MCF 10A (cell line): Measurements from ENCODE around the gene WDR48. TPM values are rescaled to one million over a fixed set of nuclear protein-coding genes. Genes with fewer than 3 reads are reported as not detected.

ENCODE experiments used
- BruUV-seq: library from RNA; stranded (reverse); fragments of 400-500 nt; replicated peaks from 2 replicates; lab custom pipeline; 2021; lab: Mats Ljungman, UMichigan
- CTCF ChIA-PET: fragments of 300-600 bp; sonication (Branson Sonifier 250); formaldehyde crosslinking; extraction: SDS; loops from one replicate; lab custom pipeline; 2021; ENCODE audit warnings: antibody characterized with exemption, inconsistent platforms; lab: Yijun Ruan, JAX
- POLR2A ChIA-PET: fragments of 300-600, 350-650 bp; sonication (Branson Sonifier 250); formaldehyde crosslinking; extraction: SDS; loops from one replicate; lab custom pipeline; 2020; ENCODE audit warnings: antibody characterized with exemption, inconsistent platforms; lab: Yijun Ruan, JAX
- DNase-seq: peaks from one replicate; pipeline ENCODE4 v3.0.0-alpha.2; 2018; ENCODE audit not compliant: unreplicated experiment
- H3K27ac Mint-ChIP-seq: one replicate; pipeline ENCODE4 v1.8.0; 2022; ENCODE audit warnings: mild to moderate bottlenecking, low read depth, mixed read lengths; ENCODE audit not compliant: unreplicated experiment
- H3K27me3 Mint-ChIP-seq: one replicate; pipeline ENCODE4 v1.8.0; 2022; ENCODE audit warnings: mixed read lengths; ENCODE audit not compliant: insufficient read depth, unreplicated experiment
- H3K36me3 Mint-ChIP-seq: one replicate; pipeline ENCODE4 v1.8.0; 2022; ENCODE audit warnings: mild to moderate bottlenecking, moderate library complexity, mixed read lengths; ENCODE audit not compliant: insufficient read depth, unreplicated experiment
- H3K4me1 Mint-ChIP-seq: one replicate; pipeline ENCODE4 v1.8.0; 2022; ENCODE audit warnings: mixed read lengths; ENCODE audit not compliant: insufficient read depth, unreplicated experiment
- H3K4me3 Mint-ChIP-seq: one replicate; pipeline ENCODE4 v1.8.0; 2022; ENCODE audit warnings: mild to moderate bottlenecking, moderate library complexity, mixed read lengths; ENCODE audit not compliant: unreplicated experiment
- H3K9me3 Mint-ChIP-seq: one replicate; pipeline ENCODE4 v1.8.0; 2022; ENCODE audit warnings: mixed read lengths; ENCODE audit not compliant: unreplicated experiment
- intact Hi-C: fragments of 100-400 bp; cut with micrococcal nuclease; formaldehyde crosslinking; loops from 2 replicates; pipeline ENCODE4 v1.14.1; 2022
- total RNA-seq: library from RNA; stranded (reverse); gene quantifications from 2 replicates; pipeline ENCODE4 v1.2.3, GENCODE V29; 2022
- TF ChIP-seq, protein P1 (sequence below): fragments of 200-600 bp; IDR thresholded peaks from one replicate; pipeline ENCODE4 v1.8.0; 2022; ENCODE audit warnings: antibody characterized with exemption, mild to moderate bottlenecking; ENCODE audit not compliant: unreplicated experiment

The WDR48 gene
- total RNA-seq, 1 experiment from 2014 or later = 26.0 TPM

DNA sequence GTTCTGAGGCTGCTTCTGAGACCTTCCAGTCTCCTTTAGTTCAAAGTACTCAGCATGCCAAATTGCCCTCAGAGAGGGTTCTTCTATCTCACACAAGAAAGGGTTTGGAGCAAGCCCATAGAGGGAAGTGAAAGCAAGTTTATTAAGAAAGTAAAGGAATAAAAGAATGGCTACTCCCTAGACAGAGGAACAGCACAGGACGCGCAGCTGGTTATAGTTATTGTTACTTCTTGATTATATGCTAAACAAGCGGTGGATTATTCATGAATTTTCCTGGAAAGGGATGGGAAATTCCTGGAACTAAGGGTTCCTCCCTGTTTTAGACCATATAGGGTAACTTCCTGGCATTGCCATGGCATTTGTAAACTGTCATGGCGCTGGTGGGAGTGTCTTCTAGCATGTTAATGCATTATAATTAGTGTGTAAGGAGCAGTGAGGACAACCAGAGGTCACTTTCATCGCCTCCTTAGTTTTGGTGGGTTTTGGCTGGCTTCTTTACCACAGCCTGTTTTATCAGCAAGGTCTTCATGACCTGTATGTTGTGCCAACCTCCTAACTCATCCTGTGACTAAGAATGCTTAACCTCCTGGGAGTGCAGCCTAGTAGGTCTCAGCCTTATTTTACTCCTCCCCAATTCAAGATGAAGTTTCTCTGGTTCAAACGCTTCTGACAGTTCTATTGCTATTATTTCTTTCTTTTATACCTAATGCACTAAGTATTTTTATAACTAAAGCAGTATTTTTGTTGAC, 26.4 kb upstream of the WDR48 start:
- H3K4me3 Mint-ChIP-seq = no peak overlapping the region
- H3K36me3 Mint-ChIP-seq = no peaks in the 10 kb centered on the region
- no TSS peak for BruUV-seq
- no peak for DNase-seq
- TF ChIP-seq, protein P1, sequence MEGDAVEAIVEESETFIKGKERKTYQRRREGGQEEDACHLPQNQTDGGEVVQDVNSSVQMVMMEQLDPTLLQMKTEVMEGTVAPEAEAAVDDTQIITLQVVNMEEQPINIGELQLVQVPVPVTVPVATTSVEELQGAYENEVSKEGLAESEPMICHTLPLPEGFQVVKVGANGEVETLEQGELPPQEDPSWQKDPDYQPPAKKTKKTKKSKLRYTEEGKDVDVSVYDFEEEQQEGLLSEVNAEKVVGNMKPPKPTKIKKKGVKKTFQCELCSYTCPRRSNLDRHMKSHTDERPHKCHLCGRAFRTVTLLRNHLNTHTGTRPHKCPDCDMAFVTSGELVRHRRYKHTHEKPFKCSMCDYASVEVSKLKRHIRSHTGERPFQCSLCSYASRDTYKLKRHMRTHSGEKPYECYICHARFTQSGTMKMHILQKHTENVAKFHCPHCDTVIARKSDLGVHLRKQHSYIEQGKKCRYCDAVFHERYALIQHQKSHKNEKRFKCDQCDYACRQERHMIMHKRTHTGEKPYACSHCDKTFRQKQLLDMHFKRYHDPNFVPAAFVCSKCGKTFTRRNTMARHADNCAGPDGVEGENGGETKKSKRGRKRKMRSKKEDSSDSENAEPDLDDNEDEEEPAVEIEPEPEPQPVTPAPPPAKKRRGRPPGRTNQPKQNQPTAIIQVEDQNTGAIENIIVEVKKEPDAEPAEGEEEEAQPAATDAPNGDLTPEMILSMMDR = no peak
- peaks cover 43% of the 10 kb centered on the region for H3K27me3 Mint-ChIP-seq
- H3K27ac Mint-ChIP-seq = no peak overlapping the region
- H3K9me3 Mint-ChIP-seq = no peaks in the 10 kb centered on the region
- intact Hi-C loops = no loop called here
- ChIA-PET POLR2A (no interaction called here), CTCF (interaction anchor here (1.1 to 6.1 kb wide), 2 partner anchors 24 to 504 kb away, joined by 4 to 48 read pairs; no protein-coding TSS in a partner anchor)
- H3K4me1 Mint-ChIP-seq = no peaks in the 10 kb centered on the region

DNA sequence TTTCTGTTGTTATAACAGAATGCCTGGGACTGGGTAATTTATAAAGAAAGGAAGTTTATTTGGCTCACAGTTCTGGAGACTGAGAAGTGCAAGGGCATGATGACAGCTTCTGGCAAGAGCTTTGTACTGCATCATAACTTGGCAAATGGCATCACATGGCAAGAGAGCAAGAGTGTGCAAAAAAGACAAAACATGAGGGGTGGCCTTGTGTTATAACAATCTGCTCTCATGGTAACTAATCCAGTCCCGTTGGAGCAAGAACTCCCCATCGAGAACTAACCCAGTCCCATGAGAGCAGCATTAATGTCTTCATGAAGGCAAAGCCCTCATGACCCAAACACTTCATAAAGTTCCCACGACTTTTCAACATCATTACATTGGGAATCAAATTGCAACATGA, 23.3 kb upstream of the WDR48 start:
- Mint-ChIP-seq H3K27me3 (peaks cover 58% of the 10 kb centered on the region), H3K4me1 (no peaks in the 10 kb centered on the region), H3K36me3 (no peaks in the 10 kb centered on the region), H3K4me3 (no peak overlapping the region), H3K9me3 (no peaks in the 10 kb centered on the region), H3K27ac (no peak overlapping the region)
- TF ChIP-seq, protein P1 = no peak
- CTCF ChIA-PET = interaction anchor here (0.9 to 6.1 kb wide), 3 partner anchors 27 to 670 kb away, joined by 3 to 63 read pairs (median 48); no protein-coding TSS in a partner anchor
- intact Hi-C loops = no loop called here
- DNase-seq = no peak
- POLR2A ChIA-PET = no interaction called here
- BruUV-seq = no TSS peak

DNA sequence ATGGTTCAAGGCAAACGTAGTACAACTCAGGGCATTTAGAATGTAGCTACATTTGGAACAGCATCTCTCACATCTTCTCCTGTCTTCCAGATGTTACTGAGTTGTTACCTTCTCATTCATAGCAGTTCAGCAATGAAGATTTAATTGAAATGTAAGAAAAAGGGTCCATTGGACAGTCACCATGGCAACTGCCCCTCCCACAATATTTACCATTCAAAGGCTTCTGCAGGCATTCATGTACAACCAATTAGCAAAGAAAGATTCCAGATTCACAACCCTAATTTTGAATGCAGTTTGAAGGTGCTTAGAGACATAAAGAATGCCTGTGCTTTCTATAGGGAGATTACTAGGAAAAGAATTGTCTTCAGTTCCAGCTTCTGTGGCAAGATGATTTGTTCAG, 22.3 kb upstream of the WDR48 start:
- intact Hi-C loops = no loop called here
- no peaks in the 10 kb centered on the region for H3K36me3 Mint-ChIP-seq
- CTCF ChIA-PET = interaction anchor here (0.6 to 6.1 kb wide), 14 partner anchors 8 to 537 kb away, joined by 3 to 63 read pairs (median 7); partner anchors contain the start of gene EXOG

DNA sequence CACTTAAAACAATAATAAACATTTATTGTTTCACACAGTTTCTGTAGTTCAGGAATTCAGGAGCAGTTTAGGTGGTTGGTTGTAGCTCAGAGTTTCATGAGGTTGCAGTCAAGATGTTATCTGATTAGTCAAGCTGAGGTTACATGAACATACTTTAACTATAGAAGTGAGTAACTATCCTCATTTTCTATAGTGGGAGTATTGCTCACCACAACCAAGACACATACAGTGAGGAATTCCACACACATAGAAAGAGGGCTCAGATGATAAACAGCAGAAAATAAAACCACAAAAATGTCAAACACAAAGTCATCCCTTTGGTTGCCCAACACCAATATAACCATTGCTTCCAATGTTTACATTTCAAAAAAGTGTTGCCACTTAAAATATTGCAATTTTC, 13.7 kb upstream of the WDR48 start:
- H3K9me3 Mint-ChIP-seq = peaks cover 6% of the 10 kb centered on the region
- H3K4me3 Mint-ChIP-seq = no peak overlapping the region
- H3K4me1 Mint-ChIP-seq = peaks cover 13% of the 10 kb centered on the region
- peaks cover 31% of the 10 kb centered on the region for H3K27me3 Mint-ChIP-seq
- no peaks in the 10 kb centered on the region for H3K36me3 Mint-ChIP-seq
- BruUV-seq = no TSS peak
- intact Hi-C loops = no loop called here
- TF ChIP-seq, protein P1 = no peak
- CTCF ChIA-PET = interaction anchor here (0.8 kb wide), 1 partner anchor 516 kb away, joined by 3 read pairs; no protein-coding TSS in a partner anchor
- H3K27ac Mint-ChIP-seq = no peak overlapping the region
- POLR2A ChIA-PET = no interaction called here
- DNase-seq = peak; percentile 44

More for the DNA sequence above, 22.3 kb upstream of the WDR48 start:
- Mint-ChIP-seq H3K9me3 (no peaks in the 10 kb centered on the region), H3K4me1 (no peaks in the 10 kb centered on the region), H3K27ac (no peak overlapping the region), H3K4me3 (no peak overlapping the region), H3K27me3 (peaks cover 64% of the 10 kb centered on the region)
- BruUV-seq = no TSS peak
- POLR2A ChIA-PET = no interaction called here
- TF ChIP-seq, protein P1 = no peak
- no peak for DNase-seq
